ENCODE results near the gene RBM10. TPM values are rescaled to one million over a fixed set of nuclear protein-coding genes. Genes with fewer than 3 reads are reported as not detected.
A peak's percentile ranks its signal among the peaks of the same experiment; 100 is the strongest.
"Not testable (repeated sequence)": the region's sequence is repeated elsewhere in the genome, so short reads cannot be mapped to it uniquely, and the experiment has no call there.

RBM10 gene, protein sequence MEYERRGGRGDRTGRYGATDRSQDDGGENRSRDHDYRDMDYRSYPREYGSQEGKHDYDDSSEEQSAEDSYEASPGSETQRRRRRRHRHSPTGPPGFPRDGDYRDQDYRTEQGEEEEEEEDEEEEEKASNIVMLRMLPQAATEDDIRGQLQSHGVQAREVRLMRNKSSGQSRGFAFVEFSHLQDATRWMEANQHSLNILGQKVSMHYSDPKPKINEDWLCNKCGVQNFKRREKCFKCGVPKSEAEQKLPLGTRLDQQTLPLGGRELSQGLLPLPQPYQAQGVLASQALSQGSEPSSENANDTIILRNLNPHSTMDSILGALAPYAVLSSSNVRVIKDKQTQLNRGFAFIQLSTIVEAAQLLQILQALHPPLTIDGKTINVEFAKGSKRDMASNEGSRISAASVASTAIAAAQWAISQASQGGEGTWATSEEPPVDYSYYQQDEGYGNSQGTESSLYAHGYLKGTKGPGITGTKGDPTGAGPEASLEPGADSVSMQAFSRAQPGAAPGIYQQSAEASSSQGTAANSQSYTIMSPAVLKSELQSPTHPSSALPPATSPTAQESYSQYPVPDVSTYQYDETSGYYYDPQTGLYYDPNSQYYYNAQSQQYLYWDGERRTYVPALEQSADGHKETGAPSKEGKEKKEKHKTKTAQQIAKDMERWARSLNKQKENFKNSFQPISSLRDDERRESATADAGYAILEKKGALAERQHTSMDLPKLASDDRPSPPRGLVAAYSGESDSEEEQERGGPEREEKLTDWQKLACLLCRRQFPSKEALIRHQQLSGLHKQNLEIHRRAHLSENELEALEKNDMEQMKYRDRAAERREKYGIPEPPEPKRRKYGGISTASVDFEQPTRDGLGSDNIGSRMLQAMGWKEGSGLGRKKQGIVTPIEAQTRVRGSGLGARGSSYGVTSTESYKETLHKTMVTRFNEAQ
- 27.4 TPM for total RNA-seq
- long read RNA-seq, transcript RBM10-203 (24 exons, 3,747 nt), result major isoform, 18 of 77 reads
- long read RNA-seq, partial matches to known transcripts, result 29 of 77 reads
- long read RNA-seq, other reads (novel, unspliced or antisense), result 25 of 77 reads

DNA sequence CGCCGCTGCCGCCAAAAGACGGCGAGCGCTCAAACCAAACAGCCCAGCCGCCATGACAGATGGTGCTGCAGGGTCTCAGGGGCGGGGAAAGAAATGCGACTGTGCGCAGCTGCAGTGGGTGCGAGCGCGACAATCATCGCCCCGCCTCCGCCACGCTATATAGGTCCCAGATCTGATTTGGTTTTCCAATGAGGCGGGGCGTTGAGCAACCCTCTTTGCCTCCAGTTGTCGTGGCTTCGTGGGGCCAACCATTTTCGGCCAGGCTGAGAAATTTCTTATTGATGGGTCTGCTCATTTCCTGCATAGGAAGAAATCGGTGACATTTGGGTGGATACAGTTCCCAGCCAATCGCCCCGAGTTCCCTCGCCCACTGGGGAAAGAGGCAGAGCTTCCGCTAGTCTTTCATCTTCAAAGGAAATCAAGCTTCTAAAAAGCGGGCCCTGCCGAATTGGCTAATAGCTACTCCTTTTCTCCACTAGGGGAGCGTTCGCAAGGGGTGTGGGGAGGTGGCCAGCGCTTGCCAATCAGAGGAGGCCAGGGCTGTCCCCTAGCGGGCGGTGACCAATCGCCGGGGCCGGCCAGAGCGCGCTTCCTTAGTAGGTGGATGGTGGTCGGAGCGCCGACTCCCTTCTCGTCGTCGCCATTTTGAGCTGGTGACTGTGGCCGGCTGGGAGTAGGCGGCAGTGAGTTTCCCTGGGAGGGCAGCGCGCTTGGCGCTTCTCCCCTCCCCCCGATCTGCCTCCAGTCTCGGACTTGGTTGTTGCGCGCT, at the start of gene RBM10, which contains the start of gene NDUFB11:
Gene RBM10 (plus strand): TSS at position 596 of the 769 bp plus-strand sequence. CDS start 2,261 bp downstream, outside the sequence.
Gene NDUFB11 (minus strand): TSS at position 77 of the 769 bp plus-strand sequence. CDS start 23 bp downstream, at position 54.
- intact Hi-C loops (cut with DNase I), result no loop called here
- peak; percentile 96 for DNase-seq
- ATAC-seq (ENCODE audit: poor library complexity), result peak; percentile 97

DNA sequence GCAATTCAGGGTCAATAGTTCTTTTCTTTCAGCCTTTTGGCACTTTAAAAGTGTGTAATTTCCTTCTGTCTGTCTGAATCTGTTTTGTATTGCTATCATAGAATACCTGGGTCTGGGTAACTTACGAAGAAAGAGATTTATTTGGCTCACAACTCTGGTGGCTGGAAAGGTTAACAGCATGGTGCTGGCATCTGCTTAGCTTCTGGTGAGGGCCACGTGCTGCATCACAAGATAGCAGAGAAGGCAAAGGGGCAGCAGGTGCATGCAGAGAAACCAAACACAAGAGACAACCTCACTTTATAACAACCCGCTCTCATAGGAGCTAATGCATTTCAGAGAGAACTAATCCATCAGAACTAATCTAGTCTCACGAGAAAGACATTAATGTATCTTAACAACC, 48.0 kb upstream of the RBM10 start:
- ATAC-seq (ENCODE audit: poor library complexity) (no peak), DNase-seq (no peak)
- intact Hi-C loops (cut with DNase I), result no loop called here

DNA sequence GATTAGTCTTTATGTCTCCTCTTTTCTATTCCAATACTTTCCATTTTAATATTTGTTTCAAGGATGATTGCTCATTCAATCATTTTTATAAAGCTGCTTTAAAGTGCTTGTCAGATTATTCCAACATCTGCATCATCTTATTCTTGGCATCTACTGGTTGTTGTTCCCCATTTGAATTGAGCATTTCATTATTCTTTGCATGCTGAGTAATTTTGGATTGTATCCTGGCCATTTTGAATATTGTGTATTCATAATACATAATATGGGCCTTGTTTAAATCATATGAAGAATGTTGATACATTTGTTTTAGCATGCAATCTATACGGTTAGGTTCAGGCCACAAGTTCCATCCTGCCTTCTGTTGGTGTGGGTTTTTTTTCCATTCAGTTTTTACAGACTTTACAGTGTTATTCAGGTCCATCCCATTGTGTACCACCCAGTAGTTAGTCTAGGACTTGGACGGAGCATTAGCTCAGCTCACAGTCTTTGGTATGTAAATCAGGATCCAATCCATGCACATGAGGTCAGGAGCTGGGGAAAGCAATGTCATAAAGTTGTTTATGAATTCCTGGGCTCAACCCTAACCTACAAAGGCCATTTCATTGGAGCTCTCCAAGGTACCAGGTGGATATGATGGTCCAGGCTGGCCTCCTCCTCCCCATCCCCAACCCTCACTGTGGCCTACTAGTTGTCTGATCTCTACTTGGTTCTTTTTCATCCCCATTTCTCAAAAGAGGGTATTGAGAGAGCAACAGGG, 46.5 kb upstream of the RBM10 start:
- intact Hi-C loops (cut with DNase I), result no loop called here
- DNase-seq, result no peak

DNA sequence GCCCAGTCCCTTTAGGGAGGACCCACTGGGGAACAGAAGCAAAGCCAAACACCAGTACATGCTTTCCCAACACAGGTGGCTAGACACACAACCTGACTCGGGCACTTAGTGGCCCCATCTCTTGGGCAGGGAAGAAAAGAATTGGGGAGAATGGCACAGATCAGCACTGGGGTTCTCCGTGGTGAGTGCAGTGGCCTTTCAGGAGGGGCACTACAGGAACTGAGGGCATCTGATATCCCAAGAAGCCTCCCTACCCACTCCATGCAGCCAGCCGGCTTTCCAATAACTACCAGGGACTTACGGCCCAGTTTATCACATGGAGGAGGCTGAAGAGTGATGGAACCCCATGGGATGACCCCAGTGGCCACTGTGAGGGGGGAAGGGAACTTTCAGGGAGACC, 43.8 kb upstream of the RBM10 start:
- DNase-seq (no peak), ATAC-seq (ENCODE audit: poor library complexity) (no peak)
- intact Hi-C loops (cut with DNase I), result no loop called here

More for the DNA sequence above, 46.5 kb upstream of the RBM10 start:
- ATAC-seq (ENCODE audit: poor library complexity), result no peak

DNA sequence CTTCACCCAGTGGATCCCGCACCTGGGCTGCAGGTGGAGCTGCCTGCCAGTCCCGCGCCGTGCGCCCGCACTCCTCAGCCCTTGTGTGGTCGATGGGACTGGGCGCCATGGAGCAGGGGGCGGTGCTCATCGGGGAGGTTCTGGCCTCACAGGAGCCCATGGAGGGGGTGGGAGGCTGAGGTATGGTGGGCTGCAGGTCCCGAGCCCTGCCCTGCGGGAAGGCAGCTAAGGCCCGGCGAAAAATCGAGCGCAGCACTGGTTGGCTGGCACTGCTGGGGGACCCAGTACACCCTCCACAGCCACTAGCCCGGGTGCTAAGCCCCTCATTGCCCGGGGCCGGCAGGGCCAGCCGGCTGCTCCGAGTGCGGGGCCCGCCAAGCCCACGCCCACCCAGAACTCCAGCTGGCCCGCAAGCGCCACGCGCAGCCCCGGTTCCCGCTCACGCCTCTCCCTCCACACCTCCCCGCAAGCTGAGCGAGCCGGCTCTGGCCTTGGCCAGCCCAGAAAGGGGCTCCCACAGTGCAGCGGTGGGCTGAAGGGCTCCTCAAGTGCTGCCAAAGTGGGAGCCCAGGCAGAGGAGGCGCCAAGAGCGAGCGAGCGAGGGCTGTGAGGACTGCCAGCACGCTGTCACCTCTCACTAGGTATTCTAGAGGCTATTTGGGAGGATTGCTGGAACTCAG, 33.9 kb upstream of the RBM10 start:
- ATAC-seq (ENCODE audit: poor library complexity); intact Hi-C loops (cut with DNase I); DNase-seq: not testable (repeated sequence)

DNA sequence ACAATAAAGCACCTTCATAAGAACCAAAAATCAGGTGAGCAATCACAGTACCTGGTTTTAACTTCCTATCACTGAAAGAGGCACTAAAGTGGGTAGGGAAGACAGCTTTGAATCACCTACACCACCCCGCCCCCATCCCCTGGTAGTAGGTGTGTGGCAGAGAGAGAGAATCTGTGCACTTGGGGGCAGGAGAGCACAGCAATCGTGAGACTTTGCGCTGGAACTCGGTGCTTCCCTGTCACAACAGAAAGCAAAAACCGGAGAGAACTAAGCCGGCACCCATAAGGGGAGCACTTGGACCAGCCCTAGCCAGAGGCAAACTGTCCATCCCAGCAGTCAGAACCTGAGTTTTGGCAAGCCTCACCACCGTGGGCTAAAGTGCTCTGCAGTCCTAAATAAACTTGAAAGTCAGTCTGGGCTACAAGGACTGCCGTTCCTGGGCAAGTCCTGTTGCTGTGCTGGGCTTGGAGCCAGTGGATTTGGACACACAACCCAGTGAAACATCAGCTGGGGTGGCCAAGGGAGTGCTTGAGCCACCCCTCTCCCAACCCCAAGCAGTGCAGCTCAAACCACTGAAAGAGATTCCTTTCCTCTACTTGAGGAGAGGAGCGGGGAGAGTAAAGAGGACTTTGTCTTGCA, 32.6 kb upstream of the RBM10 start:
- ATAC-seq (ENCODE audit: poor library complexity), result peak; percentile 43
- intact Hi-C loops (cut with DNase I), result no loop called here
- peak; percentile 37 for DNase-seq

DNA sequence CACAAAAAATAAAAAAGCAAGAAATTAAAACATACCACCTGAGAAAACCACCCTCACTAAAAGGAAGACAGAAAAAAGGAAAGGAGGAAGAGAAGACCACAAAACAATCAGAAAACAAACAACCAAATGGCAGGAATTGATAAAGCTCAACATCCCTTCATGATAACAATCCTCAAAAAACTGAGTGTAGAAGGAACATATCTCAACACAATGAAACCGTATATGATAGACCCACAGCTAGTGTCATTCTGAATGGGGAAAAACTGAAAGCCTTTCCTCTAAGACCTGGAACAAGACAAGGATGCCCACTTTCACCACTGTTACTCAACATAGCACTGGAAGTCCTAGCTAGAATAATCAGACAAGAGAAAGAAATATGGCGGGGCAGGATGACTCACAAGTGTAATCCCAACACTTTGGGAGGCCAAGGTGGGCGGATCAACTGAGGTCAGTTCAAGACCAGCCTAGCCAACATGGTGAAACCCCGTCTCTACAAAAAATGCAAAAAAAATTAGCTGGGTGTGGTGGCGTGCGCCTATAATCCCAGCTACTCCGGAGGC, 28.4 kb upstream of the RBM10 start:
- DNase-seq; intact Hi-C loops (cut with DNase I); ATAC-seq (ENCODE audit: poor library complexity): not testable (repeated sequence)

DNA sequence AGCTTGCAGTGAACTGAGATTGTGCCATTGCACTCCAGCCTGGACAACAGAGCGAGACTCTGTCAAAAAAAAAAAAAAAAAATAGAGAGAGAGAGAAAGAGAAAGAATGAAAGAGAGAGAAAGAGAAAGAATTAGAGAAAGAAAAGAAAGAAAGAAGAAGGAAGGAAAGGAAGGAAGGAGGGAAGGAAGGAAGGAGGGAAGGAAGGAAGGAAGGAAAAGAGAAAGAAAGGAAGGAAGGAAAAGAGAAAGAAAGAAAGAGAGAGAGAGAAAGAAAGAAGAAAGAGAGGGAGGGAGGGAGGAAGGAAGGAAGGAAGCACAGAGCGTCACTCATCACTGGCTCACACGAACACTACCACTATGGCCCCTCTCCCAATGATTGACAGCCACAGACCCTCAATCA, 20.6 kb upstream of the RBM10 start:
- DNase-seq; ATAC-seq (ENCODE audit: poor library complexity); intact Hi-C loops (cut with DNase I): not testable (repeated sequence)

DNA sequence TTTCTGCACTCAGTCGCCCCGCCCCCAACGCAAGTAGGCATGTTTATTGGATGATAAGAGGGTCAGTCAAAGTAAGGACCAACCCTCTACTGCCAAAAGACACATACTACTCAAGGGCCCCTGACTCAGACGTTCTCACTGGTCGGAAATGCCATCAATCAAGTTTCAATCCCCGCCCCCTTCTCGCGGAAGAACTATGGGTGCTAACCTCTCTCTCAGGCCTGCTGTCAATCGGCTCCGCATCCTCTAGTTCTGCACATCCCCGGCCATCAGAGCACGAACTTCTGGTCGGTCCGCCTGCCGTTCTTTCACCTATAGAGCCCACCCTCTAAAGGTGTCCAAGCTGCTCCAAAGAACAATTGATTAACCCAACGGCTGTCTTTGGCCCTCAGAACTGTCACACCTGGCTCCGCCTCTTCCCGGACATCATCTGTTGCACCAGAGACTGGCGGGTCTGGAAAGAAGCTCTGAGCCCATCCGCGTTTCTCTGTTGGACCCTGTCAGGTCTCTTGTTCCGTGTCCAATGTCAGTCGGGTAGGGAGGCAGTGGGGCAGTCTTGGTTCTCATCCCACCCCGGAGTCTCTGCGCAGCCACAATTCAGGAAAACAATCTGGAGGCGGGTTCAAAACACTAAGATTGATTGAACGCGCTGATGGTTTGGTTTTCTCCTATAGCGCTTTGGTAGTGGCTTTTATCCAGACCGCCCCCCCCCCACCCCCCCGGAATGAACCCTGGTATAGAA, 15.7 kb upstream of the RBM10 start:
- ATAC-seq (ENCODE audit: poor library complexity), result peak; percentile 99
- DNase-seq, result peak; percentile 93
- intact Hi-C loops (cut with DNase I), result no loop called here

DNA sequence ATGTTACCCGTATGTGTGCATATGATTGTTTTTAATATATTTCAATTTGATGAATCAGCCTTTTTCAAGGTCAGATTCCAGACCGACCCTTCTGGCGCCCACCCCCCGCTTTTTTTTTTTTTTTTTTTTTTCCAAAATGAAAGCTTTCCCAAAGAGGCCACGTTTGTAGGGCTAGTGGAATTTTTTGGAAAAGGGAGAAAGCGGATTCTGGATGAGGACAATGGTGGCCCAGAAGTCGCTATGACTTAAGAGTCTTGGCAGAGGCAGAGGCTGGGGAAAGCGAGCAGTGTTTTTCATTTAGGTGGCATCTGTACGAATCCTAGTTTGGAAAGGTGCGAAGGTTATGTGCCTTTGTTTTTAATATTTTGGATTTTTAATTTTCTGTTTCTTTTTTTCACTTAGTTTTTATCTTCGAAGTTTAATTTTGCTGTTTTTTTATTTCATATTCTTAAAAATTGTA, 15.1 kb upstream of the RBM10 start:
- intact Hi-C loops (cut with DNase I), result no loop called here
- no peak for ATAC-seq (ENCODE audit: poor library complexity)
- DNase-seq, result no peak

DNA sequence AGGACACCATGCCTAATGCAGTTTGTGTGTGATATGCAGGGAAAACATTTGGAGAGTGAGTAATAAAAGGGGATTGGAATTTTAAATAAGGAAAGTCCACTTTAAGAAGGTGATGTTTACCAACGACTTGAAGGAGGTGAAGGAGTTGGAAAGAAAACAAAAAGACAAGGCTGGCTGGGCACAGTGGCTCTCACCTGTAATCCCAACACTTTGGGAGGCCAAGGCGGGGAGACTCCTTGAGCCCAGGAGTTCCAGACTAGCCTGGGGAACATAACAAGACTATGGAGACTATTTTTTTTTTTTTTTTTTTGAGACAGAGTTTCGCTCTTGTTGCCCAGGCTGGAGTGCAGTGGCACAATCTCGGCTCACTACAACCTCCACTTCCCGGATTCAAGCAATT, 11.5 kb upstream of the RBM10 start:
- DNase-seq (no peak), ATAC-seq (ENCODE audit: poor library complexity) (no peak)
- intact Hi-C loops (cut with DNase I), result no loop called here

DNA sequence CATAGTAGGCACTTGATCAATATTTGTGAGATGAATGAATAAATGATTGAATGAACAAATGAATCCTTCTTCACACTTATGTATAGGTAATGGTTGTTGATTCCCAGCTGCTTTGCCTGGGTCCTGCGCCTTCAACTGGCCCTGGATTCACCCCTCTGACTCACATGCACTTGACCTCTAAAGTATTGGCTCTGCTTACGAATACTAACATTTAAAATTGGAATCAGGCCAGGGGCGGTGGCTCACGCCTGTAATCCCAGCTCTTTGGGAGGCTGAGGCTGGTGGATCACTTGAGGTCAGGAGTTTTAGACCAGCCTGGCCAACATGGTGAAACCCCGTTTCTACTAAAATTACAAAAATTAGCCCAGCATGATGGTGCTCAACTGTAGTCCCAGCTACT, 9.4 kb upstream of the RBM10 start:
- DNase-seq; ATAC-seq (ENCODE audit: poor library complexity); intact Hi-C loops (cut with DNase I): not testable (repeated sequence)

DNA sequence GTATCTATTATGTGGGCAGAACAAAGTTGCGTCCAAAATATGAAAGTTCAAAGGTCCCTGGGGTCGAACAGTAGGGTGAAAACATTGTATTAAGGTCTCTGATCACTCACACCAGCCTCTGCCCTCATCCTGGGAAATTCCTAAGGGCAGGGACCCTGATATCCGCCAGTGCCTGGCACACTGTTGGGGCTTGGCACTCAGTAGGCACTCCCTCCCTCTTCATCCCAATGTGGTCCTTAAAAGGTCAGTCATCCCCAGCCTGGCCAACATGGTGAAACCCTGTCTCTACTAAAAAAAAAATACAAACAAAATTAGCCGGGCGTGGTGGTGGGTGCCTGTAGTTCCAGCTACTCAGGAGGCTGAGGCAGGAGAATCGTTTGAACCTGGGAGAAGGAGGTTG, 6.8 kb upstream of the RBM10 start:
- intact Hi-C loops (cut with DNase I), result no loop called here
- no peak for DNase-seq
- no peak for ATAC-seq (ENCODE audit: poor library complexity)

DNA sequence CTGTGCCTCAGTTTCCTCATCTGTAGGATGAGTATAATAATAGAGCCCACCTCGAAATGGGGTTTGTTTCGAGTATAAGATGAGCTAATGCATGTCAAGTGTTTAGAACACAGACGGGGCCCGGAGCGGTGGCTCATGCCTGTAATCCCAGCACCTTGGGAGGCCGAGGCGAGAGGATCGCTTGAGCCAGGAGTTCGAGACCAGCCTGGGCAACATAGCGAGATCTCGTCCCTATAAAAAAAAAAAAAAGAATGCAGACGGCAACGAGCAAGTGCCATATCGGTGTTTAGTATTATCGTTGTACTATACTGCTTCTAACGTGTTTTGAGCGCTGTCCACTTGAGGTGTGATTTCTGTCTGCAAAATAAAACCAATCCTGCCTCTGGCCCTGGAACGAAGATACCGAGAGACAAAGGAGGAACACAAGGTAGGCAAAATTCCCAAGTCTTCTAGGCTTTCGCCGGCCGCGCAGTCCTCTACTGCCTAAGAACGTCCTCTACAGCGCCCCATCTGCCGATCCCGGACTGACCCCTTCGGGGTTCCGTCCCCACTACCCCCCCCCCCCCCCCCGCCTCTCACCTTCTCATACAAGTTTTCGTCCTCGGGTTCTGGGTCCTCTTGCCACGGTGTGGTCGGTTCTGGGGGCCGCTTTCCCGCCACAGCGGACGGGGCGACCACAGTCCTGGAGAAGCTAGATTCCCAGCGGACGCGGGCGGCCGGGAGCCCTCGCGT, 961 bp upstream of the RBM10 start:
- ATAC-seq (ENCODE audit: poor library complexity) (peak; percentile 40), DNase-seq (no peak)
- intact Hi-C loops (cut with DNase I), result no loop called here

Measured in Right ventricle myocardium superior (tissue), 1 donor.